Cerebellar nuclear complex (tissue), 1 donor: ENCODE data around the gene ERH.
"Not testable (repeated sequence)": the region's sequence is repeated elsewhere in the genome, so short reads cannot be mapped to it uniquely, and the experiment has no call there.

Source experiments
- DNase-seq, 2 experiments: peaks; one replicate each; lab custom pipeline; 2025; lab: John Stamatoyannopoulos, UW

ERH gene

GRCh38 chr14:69395929-69396328, 2.2 kb downstream of the ERH start:
- no peak for DNase-seq

DNA sequence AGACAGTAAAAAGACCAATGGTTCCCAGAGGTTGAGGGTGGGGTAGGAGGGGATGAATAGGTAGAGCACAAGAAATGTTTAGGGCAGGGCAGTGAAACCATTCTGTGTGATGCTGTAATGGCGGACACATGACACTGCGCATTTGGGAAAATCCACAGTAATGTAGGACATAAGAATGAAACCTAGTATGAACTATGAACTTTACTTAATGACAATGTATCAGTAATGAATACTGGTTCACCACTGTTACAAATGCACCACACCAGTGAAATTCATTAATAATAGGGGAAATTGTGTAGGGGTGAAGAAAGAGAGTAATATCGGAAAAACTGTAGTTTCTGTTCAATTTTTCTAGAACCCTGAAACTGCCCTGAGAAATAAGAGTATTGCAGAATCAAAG, 5.6 kb downstream of the ERH start:
- no peak for DNase-seq

- DNase-seq = not testable (repeated sequence)
Observed at GRCh38 chr14:69391400-69391799, 6.7 kb downstream of the ERH start.

GRCh38 chr14:69387311-69387710, 10.8 kb downstream of the ERH start:
- no peak for DNase-seq

- no peak for DNase-seq
Observed at GRCh38 chr14:69378274-69378673, 19.8 kb downstream of the ERH start.

DNA sequence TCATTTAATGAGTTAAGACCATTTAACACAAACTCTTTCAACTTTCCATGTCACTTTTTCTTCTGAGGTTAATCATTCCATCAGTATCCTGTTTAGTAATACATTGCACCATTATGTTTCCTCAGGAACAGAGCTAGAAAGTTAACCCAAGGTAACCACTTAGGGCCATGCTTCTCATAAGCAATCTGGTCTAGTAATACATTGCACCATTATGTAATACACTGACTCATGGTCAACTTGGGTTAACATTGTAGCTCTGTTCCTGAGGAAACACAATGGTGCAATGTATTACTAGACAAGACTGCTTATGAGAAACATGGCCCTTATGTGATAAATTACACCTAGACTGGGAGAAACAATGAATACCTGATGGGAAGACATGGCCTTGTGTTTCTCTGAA, 21.7 kb downstream of the ERH start:
- DNase-seq = no peak

GRCh38 chr14:69375722-69376121, 22.4 kb downstream of the ERH start:
- DNase-seq = no peak

- DNase-seq = no peak
Observed at GRCh38 chr14:69375182-69375581, 22.9 kb downstream of the ERH start.

DNA sequence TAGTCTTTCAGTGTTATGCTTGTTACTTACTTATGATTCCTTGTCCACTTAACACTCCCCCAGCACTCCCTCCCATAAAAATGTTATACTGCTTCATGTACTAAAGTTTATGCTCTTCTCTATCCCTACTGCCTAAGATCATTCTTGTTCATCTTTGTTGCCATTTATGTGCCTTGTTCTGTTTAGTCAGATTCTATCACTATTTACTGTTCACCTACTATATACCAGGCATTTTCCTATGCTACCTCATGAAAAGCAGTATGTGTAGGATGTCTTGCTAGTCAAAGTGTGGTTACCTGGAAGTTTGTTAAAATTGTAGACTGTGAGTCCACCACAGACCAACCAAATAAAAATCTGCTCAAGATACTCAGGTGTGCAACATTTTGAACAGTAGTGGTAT, 23.9 kb downstream of the ERH start:
- DNase-seq = no peak

DNA sequence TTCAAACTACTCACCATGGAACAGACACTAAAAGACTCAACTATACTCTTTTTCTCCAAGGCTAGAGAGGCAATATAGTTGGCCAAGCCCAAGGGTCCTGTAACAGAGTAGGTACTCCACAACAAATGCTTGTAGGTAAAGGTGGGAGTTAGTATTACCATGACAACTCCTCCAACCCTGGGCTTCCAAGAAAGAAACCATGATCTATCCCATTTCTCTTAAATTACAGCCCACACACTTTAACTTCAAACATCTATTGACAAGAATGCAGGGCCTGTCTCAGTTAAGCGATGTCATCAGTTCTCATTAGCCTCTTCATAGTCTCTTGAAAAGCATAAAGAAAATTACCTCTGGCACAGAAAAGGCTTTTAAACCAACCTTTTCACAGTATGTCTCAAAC, 25.0 kb downstream of the ERH start:
- no peak for DNase-seq

GRCh38 chr14:69372146-69372545, 26.0 kb downstream of the ERH start:
- DNase-seq = no peak

- no peak for DNase-seq
Observed at GRCh38 chr14:69370061-69370460, 28.0 kb downstream of the ERH start.

GRCh38 chr14:69368381-69368780, 29.7 kb downstream of the ERH start:
- DNase-seq = no peak

- no peak for DNase-seq
Observed at GRCh38 chr14:69366761-69367160, 31.3 kb downstream of the ERH start.

DNA sequence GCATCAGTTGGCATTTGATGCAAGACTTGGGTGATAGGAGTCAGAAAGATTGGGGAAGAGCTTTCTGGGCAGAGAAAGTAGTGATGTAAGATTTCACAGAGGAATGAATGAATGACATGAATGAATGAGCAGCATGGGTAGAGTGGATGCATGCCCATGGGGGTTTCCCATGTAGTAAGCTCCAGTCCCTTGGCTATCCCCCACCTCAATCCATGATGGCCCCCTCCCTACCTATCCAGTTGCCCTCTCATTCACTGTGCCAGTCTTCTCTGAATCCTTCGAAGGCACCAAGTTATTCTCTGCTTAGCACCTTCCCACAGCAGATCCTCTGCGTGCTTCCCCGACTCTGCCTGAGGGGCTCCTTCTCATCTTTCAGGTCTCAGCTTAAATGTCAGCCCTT, 32.0 kb downstream of the ERH start:
- no peak for DNase-seq

DNA sequence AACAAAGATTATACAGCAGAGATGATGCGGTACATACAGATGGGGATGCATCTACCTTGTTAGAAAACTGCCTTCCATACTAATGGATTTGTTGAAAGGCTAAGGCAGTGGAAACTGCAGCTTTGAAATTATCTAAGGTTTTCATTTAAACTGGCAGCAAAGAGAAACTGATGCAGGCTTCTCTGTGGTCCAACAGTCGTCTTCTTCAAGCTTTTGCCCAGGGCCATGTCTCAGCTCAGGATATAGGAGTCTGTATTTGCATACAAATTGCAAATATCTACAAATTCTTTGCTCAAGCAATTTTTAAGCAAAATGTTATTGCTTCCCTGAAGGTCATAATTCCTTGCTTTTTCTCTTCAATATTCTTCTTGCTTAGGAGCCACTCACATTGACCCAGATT, 33.7 kb downstream of the ERH start:
- DNase-seq = no peak

- no peak for DNase-seq
Observed at GRCh38 chr14:69363964-69364363, 34.1 kb downstream of the ERH start.

DNA sequence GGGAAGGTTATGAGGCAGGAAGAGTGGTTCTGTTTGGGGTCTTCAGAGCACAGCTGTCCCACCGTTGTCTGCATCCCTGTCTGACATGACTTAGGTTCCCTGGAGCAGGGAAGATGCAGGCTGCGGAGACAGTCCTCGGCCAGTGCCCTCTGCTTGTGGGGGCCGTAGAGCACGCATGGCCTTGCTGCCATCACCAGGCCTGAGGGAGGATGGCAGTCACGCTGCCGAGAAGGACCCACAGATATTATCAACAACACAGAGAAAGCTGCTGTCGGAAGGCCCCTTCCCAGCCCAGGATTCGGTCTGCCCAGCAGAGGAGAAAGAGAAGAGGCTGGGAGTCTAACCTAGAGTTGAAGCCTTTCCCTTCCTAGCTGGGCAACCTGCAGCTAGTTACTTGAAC, 35.0 kb downstream of the ERH start:
- DNase-seq = no peak

DNA sequence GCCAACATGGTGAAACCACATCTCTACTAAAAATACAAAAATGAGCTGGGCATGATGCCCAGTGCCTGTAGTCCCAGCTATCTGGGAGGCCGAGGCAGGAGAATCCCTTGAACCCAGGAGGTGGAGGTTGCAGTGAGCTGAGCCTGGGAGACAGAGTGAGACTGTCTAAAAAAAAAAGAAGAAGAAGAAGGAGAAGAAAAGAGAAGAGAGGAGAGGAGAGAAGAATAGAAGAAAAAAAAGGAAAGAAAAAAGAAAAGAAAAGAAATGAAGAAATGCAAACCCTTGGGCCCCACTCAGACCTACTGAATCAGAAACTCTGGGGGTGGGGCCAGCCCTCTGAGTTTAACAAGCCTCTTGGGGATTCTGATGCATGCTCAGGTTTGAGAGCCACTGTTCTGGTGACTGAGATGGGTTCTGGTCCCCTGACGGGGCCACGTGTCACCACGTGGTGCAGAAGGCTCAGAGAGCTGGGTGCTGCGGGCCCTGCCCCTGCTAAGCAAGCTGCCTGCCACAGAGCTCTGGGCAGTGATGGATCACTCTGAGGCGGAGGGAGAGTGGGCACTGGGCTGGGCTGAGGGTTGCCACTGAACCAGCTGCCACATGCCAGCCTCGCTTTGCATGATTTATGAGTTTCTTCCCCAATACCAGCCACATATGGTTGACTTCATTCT, 37.5 kb downstream of the ERH start:
- DNase-seq = no peak

GRCh38 chr14:69358966-69359365, 39.1 kb downstream of the ERH start:
- DNase-seq = no peak

GRCh38 chr14:69358233-69358963, 39.7 kb downstream of the ERH start:
- DNase-seq = no peak

- no peak for DNase-seq
Observed at GRCh38 chr14:69357544-69358200, 40.4 kb downstream of the ERH start.

DNA sequence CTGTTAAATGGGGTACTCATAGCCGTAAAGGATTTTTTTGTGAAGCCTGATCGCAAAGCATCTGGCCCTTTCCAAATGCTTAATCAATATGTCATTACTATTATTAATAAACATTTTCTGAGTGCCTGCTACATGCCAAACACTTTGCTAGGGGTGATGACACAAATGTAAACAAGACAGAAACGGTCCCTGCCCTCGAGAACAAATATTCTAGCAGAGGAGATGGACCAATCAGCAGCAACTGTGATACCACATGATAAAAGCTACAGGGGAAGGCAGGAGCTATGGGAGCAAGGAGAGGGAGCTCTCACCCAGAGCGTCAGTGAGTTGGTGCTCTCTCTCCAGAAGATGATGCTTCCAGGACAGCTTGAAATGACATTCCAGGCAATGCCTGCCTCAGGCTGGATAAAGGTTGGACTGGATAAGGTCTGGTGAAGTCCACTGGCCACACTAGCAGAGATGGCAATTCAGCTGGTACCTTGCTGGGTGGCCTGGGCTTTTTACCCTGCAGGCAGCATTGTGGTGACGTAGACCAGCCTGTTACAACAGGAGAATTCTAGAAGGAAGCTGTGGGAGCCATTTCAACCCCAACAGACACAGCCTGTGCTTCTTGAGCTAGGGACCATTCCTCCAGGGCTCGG, 41.1 kb downstream of the ERH start:
- no peak for DNase-seq
